Astrocyte of the spinal cord (primary cell): ENCODE measurements around the gene DEAF1.
A peak's percentile ranks its signal among the peaks of the same experiment; 100 is the strongest.

Experiments
- DNase-seq: peaks from one replicate; pipeline ENCODE4 v3.0.0; 2011; ENCODE audit warnings: low read depth, low spot score
- H3K4me3 ChIP-seq: 2 replicates; pipeline ENCODE4 v1.5.1; 2011; ENCODE audit warnings: low read depth, mild to moderate bottlenecking, low read length, moderate library complexity
- CTCF ChIP-seq: IDR thresholded peaks from 2 replicates; pipeline ENCODE4 v1.5.1; 2012; ENCODE audit warnings: low read depth, mild to moderate bottlenecking, low read length, inconsistent platforms
- in situ Hi-C: cut with HindIII; loops from 2 replicates; pipeline ENCODE4 v1.10.0; 2017; ENCODE audit warnings: low sequenced_read_pairs

The DEAF1 gene

GRCh38 chr11:725624-726202, 30.7 kb upstream of the DEAF1 start:
- H3K4me3 ChIP-seq = no peak overlapping the region
- in situ Hi-C loops = no loop called here
- DNase-seq = no peak
- no peak for TF ChIP-seq CTCF

GRCh38 chr11:724778-725386, 29.9 kb upstream of the DEAF1 start:
- no peak for DNase-seq
- TF ChIP-seq CTCF = no peak
- in situ Hi-C loops = no loop called here
- H3K4me3 ChIP-seq = no peak overlapping the region

- TF ChIP-seq CTCF = no peak
- H3K4me3 ChIP-seq = no peak overlapping the region
- DNase-seq = no peak
- in situ Hi-C loops = no loop called here
Measured at GRCh38 chr11:724049-724777, 29.2 kb upstream of the DEAF1 start.

GRCh38 chr11:723120-723883, 28.3 kb upstream of the DEAF1 start:
- no peak overlapping the region for H3K4me3 ChIP-seq
- peak; percentile 62 for TF ChIP-seq CTCF
- peak; percentile 63 for DNase-seq
- in situ Hi-C loops = no loop called here

GRCh38 chr11:722346-722811, 27.4 kb upstream of the DEAF1 start:
- TF ChIP-seq CTCF = no peak
- in situ Hi-C loops = no loop called here
- H3K4me3 ChIP-seq = no peak overlapping the region
- no peak for DNase-seq

- DNase-seq = no peak
- TF ChIP-seq CTCF = no peak
- in situ Hi-C loops = no loop called here
- H3K4me3 ChIP-seq = no peak overlapping the region
Measured at GRCh38 chr11:721741-722345, 26.8 kb upstream of the DEAF1 start.
